Measurements from ENCODE around the gene TMCC1. TPM values are rescaled to one million over a fixed set of nuclear protein-coding genes. Genes with fewer than 3 reads are reported as not detected.

TMCC1 gene
- polyA plus RNA-seq, 1 experiment = 14.4 TPM

- ChIA-PET CTCF (interaction anchor here (0.8 to 0.9 kb wide), 2 partner anchors 19 to 227 kb away, joined by 3 to 4 read pairs; no protein-coding TSS in a partner anchor), POLR2A (no interaction called here)
- Histone ChIP-seq H3K4me3 (ENCODE audit: low read depth, low read length) (no peak overlapping the region), H3K36me3 (ENCODE audit: control insufficient read depth, insufficient read depth, low read length) (no peaks in the 10 kb centered on the region), H3K27me3 (ENCODE audit: control insufficient read depth, insufficient read depth, low read length) (no peaks in the 10 kb centered on the region)
- no peak for TF ChIP-seq CTCF (IDR thresholded peaks at IDR 0.05; ENCODE audit: insufficient read depth, low read depth, low read length)
- DNase-seq (ENCODE audit: low read depth) = peak; percentile 62
These were observed 185.1 kb downstream of the TMCC1 start for GRCh38 chr3:129708328-129708861.

GRCh38 chr3:129705274-129705673 lies 188.2 kb downstream of the TMCC1 start:
- CTCF ChIA-PET = interaction anchor here (0.7 to 1.2 kb wide), 2 partner anchors 9 to 14 kb away, joined by 3 to 5 read pairs; no protein-coding TSS in a partner anchor

GRCh38 chr3:129703913-129704312 lies 189.6 kb downstream of the TMCC1 start:
- no peak for DNase-seq (ENCODE audit: low read depth)
- TF ChIP-seq CTCF (IDR thresholded peaks at IDR 0.05; ENCODE audit: insufficient read depth, low read depth, low read length) = no peak
- ChIA-PET POLR2A (no interaction called here), CTCF (interaction anchor here (1.5 to 1.9 kb wide), 2 partner anchors 69 to 121 kb away, joined by 3 to 5 read pairs; no protein-coding TSS in a partner anchor)
- no peaks in the 10 kb centered on the region for H3K36me3 ChIP-seq (ENCODE audit: control insufficient read depth, insufficient read depth, low read length)
- no peaks in the 10 kb centered on the region for H3K27me3 ChIP-seq (ENCODE audit: control insufficient read depth, insufficient read depth, low read length)
- no peak overlapping the region for H3K4me3 ChIP-seq (ENCODE audit: low read depth, low read length)

More at GRCh38 chr3:129705274-129705673, 188.2 kb downstream of the TMCC1 start:
- no peak for DNase-seq (ENCODE audit: low read depth)
- H3K36me3 ChIP-seq (ENCODE audit: control insufficient read depth, insufficient read depth, low read length) = no peaks in the 10 kb centered on the region
- H3K4me3 ChIP-seq (ENCODE audit: low read depth, low read length) = no peak overlapping the region
- H3K27me3 ChIP-seq (ENCODE audit: control insufficient read depth, insufficient read depth, low read length) = no peaks in the 10 kb centered on the region
- POLR2A ChIA-PET = no interaction called here
- TF ChIP-seq CTCF (IDR thresholded peaks at IDR 0.05; ENCODE audit: insufficient read depth, low read depth, low read length) = no peak

- ChIA-PET POLR2A (no interaction called here), CTCF (interaction anchor here (1.5 to 1.9 kb wide), 2 partner anchors 70 to 121 kb away, joined by 3 to 5 read pairs; no protein-coding TSS in a partner anchor)
- no peak for TF ChIP-seq CTCF (IDR thresholded peaks at IDR 0.05; ENCODE audit: insufficient read depth, low read depth, low read length)
- Histone ChIP-seq H3K27me3 (ENCODE audit: control insufficient read depth, insufficient read depth, low read length) (no peaks in the 10 kb centered on the region), H3K36me3 (ENCODE audit: control insufficient read depth, insufficient read depth, low read length) (no peaks in the 10 kb centered on the region), H3K4me3 (ENCODE audit: low read depth, low read length) (no peak overlapping the region)
- DNase-seq (ENCODE audit: low read depth) = no peak
These were observed 190.4 kb downstream of the TMCC1 start for GRCh38 chr3:129702934-129703712.

GRCh38 chr3:129701161-129701560 lies 192.3 kb downstream of the TMCC1 start:
- no peak for DNase-seq (ENCODE audit: low read depth)
- ChIA-PET CTCF (interaction anchor here (0.6 kb wide), 1 partner anchor 30 kb away, joined by 4 read pairs; no protein-coding TSS in a partner anchor), POLR2A (no interaction called here)
- Histone ChIP-seq H3K27me3 (ENCODE audit: control insufficient read depth, insufficient read depth, low read length) (no peaks in the 10 kb centered on the region), H3K4me3 (ENCODE audit: low read depth, low read length) (no peak overlapping the region), H3K36me3 (ENCODE audit: control insufficient read depth, insufficient read depth, low read length) (no peaks in the 10 kb centered on the region)
- no peak for TF ChIP-seq CTCF (IDR thresholded peaks at IDR 0.05; ENCODE audit: insufficient read depth, low read depth, low read length)
